Measurements from ENCODE around the gene HTT-AS.

HTT-AS gene

GRCh38 chr4:3114377-3114776, 40.0 kb upstream of the HTT-AS start:
- Histone ChIP-seq H3K9ac (ENCODE audit: low read length) (no peak overlapping the region), H3K27ac (ENCODE audit: low read depth, low read length) (no peak overlapping the region), H4K20me1 (ENCODE audit: low read depth, low read length) (no peaks in the 10 kb centered on the region; the same call in 1 of the 2 replicates), H3K4me2 (ENCODE audit: low read depth, low read length, poor library complexity, severe bottlenecking) (no peak overlapping the region), H3F3A (ENCODE audit: insufficient read depth) (no peaks in the 10 kb centered on the region), H3K36me3 (ENCODE audit: low read length) (peaks cover 11% of the 10 kb centered on the region; the same call in 1 of the 2 replicates), H3K27me3 (ENCODE audit: low read length) (no peaks in the 10 kb centered on the region), H2AFZ (ENCODE audit: low read depth, low read length, severe bottlenecking) (no peak overlapping the region), H3K4me3 (ENCODE audit: insufficient read depth, low read length, poor library complexity, severe bottlenecking) (no peak overlapping the region), H3K9me3 (ENCODE audit: insufficient read depth, low read length) (no peaks in the 10 kb centered on the region), H3K79me2 (ENCODE audit: insufficient read depth, low read length) (no peaks in the 10 kb centered on the region), H3K9me2 (replicated peaks; ENCODE audit: insufficient read depth, low read length) (no peaks in the 10 kb centered on the region)
- no peak for TF ChIP-seq CTCF (IDR thresholded peaks at IDR 0.05; ENCODE audit: insufficient read depth, low read length, poor library complexity, severe bottlenecking)
- no peak for TF ChIP-seq EZH2phosphoT487 (conservative IDR thresholded peaks at IDR 0.05; ENCODE audit: low read length)

- no peak overlapping the region for H2AFZ ChIP-seq (ENCODE audit: low read depth, low read length, severe bottlenecking)
- no peak overlapping the region for H3K4me2 ChIP-seq (ENCODE audit: low read depth, low read length, poor library complexity, severe bottlenecking)
- H3K9ac ChIP-seq (ENCODE audit: low read length), result no peak overlapping the region
- TF ChIP-seq CTCF (IDR thresholded peaks at IDR 0.05; ENCODE audit: insufficient read depth, low read length, poor library complexity, severe bottlenecking), result no peak
- TF ChIP-seq EZH2phosphoT487 (conservative IDR thresholded peaks at IDR 0.05; ENCODE audit: low read length), result no peak
- peaks cover 17% of the 10 kb centered on the region; the same call in 1 of the 2 replicates for H3K36me3 ChIP-seq (ENCODE audit: low read length)
- H3K79me2 ChIP-seq (ENCODE audit: insufficient read depth, low read length), result no peaks in the 10 kb centered on the region
- H3K9me2 ChIP-seq (replicated peaks; ENCODE audit: insufficient read depth, low read length), result no peaks in the 10 kb centered on the region
- H4K20me1 ChIP-seq (ENCODE audit: low read depth, low read length), result no peaks in the 10 kb centered on the region
- no peak overlapping the region for H3K27ac ChIP-seq (ENCODE audit: low read depth, low read length)
- H3K27me3 ChIP-seq (ENCODE audit: low read length), result no peaks in the 10 kb centered on the region
- H3F3A ChIP-seq (ENCODE audit: insufficient read depth), result no peaks in the 10 kb centered on the region
- no peaks in the 10 kb centered on the region for H3K9me3 ChIP-seq (ENCODE audit: insufficient read depth, low read length)
- H3K4me3 ChIP-seq (ENCODE audit: insufficient read depth, low read length, poor library complexity, severe bottlenecking), result no peak overlapping the region
Measured at GRCh38 chr4:3112609-3113469, 38.5 kb upstream of the HTT-AS start.

- Histone ChIP-seq H3K4me2 (ENCODE audit: low read depth, low read length, poor library complexity, severe bottlenecking) (no peak overlapping the region), H4K20me1 (ENCODE audit: low read depth, low read length) (no peaks in the 10 kb centered on the region), H3K79me2 (ENCODE audit: insufficient read depth, low read length) (no peaks in the 10 kb centered on the region), H3K27ac (ENCODE audit: low read depth, low read length) (no peak overlapping the region), H3F3A (ENCODE audit: insufficient read depth) (no peaks in the 10 kb centered on the region), H3K9me3 (ENCODE audit: insufficient read depth, low read length) (no peaks in the 10 kb centered on the region), H2AFZ (ENCODE audit: low read depth, low read length, severe bottlenecking) (no peak overlapping the region), H3K36me3 (ENCODE audit: low read length) (peaks cover 16% of the 10 kb centered on the region; the same call in 1 of the 2 replicates), H3K9me2 (replicated peaks; ENCODE audit: insufficient read depth, low read length) (no peaks in the 10 kb centered on the region), H3K4me3 (ENCODE audit: insufficient read depth, low read length, poor library complexity, severe bottlenecking) (no peak overlapping the region), H3K27me3 (ENCODE audit: low read length) (no peaks in the 10 kb centered on the region), H3K9ac (ENCODE audit: low read length) (no peak overlapping the region)
- TF ChIP-seq CTCF (IDR thresholded peaks at IDR 0.05; ENCODE audit: insufficient read depth, low read length, poor library complexity, severe bottlenecking) (no peak), EZH2phosphoT487 (conservative IDR thresholded peaks at IDR 0.05; ENCODE audit: low read length) (no peak)
Measured at GRCh38 chr4:3112201-3112600, 37.9 kb upstream of the HTT-AS start.
